IPS-18c (cell line): ENCODE results near the gene P2RX1.
"Not testable (repeated sequence)": the region's sequence is repeated elsewhere in the genome, so short reads cannot be mapped to it uniquely, and the experiment has no call there.

ENCODE experiments used
- H3K4me3 ChIP-seq: 2 replicates; pipeline ENCODE4 v1.7.0; 2013; ENCODE audit warnings: low read depth, mild to moderate bottlenecking, low read length, moderate library complexity; ENCODE audit not compliant: insufficient read depth
- H3K9me3 ChIP-seq: one replicate; pipeline ENCODE4 v1.6.1; 2013; ENCODE audit warnings: mild to moderate bottlenecking, low read length, moderate library complexity; ENCODE audit not compliant: control insufficient read depth, insufficient read depth

Gene P2RX1

GRCh38 chr17:3860939-3861700, 55.1 kb downstream of the P2RX1 start:
- Histone ChIP-seq H3K9me3 (no peaks in the 10 kb centered on the region), H3K4me3 (no peak overlapping the region)

GRCh38 chr17:3859940-3860339, 56.3 kb downstream of the P2RX1 start:
- Histone ChIP-seq H3K4me3 (no peak overlapping the region), H3K9me3 (no peaks in the 10 kb centered on the region)

- Histone ChIP-seq H3K4me3 (no peak overlapping the region), H3K9me3 (no peaks in the 10 kb centered on the region)
Observed at GRCh38 chr17:3857261-3858105, 58.8 kb downstream of the P2RX1 start.

DNA sequence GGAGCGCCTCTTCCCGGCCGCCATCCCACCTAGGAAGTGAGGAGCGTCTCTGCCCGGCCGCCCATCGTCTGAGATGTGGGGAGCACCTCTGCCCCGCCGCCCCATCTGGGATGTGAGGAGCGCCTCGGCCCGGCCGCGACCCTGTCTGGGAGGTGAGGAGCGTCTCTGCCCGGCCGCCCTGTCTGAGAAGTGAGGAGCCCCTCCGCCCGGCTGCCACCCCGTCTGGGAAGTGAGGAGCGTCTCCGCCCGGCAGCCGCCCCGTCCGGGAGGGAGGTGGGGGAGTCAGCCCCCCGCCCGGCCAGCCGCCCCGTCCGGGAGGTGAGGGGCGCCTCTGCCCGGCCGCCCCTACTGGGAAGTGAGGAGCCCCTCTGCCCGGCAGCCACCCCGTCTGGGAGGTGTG, 62.1 kb downstream of the P2RX1 start:
- H3K9me3 ChIP-seq, H3K4me3 ChIP-seq: not testable (repeated sequence)

- H3K4me3 ChIP-seq: no peak overlapping the region
- no peaks in the 10 kb centered on the region for H3K9me3 ChIP-seq
Observed at GRCh38 chr17:3852561-3852960, 63.7 kb downstream of the P2RX1 start.

- Histone ChIP-seq H3K9me3 (no peaks in the 10 kb centered on the region), H3K4me3 (no peak overlapping the region)
Observed at GRCh38 chr17:3851461-3852100, 64.7 kb downstream of the P2RX1 start.

DNA sequence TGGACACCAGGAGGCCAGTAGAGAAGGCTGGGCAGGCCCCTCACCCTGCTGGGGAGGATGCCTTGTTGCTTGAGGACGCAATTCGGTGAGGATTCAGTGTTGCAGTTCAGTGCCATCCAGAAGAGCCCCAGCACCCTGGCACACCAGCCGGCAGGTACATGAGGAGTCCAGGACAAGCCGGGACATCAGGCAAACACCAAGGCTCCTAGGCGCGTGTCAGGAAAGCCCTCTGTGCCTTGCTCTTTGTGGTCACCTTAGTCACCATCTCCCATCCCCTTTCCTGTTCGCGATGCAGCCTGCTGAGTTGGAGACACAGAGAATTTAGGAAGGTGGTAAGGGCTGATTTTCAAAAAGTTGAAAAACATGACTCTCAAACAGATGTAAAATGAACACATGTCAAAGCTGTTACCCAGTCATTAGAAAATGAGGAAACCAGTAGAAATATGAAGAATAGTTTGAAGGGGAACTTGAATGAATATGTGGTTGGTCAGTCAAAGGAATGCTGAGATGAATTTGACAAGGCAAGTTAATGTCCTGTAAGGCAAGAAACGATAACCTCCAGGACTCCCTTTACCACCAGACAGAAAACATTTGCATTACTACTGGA, 67.9 kb downstream of the P2RX1 start:
- H3K9me3 ChIP-seq: no peaks in the 10 kb centered on the region
- H3K4me3 ChIP-seq: no peak overlapping the region

- H3K9me3 ChIP-seq: no peaks in the 10 kb centered on the region
- H3K4me3 ChIP-seq: no peak overlapping the region
Observed at GRCh38 chr17:3847165-3847670, 69.0 kb downstream of the P2RX1 start.
